HEK293T (cell line): ENCODE measurements around the gene PCNX1.

ENCODE experiments used
- ARNT ChIP-seq: fragments of 450-650 bp; IDR thresholded peaks from 2 replicates; pipeline ENCODE4 v1.6.1; 2017; ENCODE audit warnings: mild to moderate bottlenecking
- BHLHE40 ChIP-seq: fragments of 450-650 bp; IDR thresholded peaks from 2 replicates; pipeline ENCODE4 v1.6.1; 2016; ENCODE audit warnings: mild to moderate bottlenecking, moderate library complexity, borderline replicate concordance
- CTBP1 ChIP-seq: fragments of 450-650 bp; IDR thresholded peaks from 2 replicates; pipeline ENCODE4 v1.6.1; 2016; ENCODE audit warnings: borderline replicate concordance
- ELF4 ChIP-seq: fragments of 450-650 bp; IDR thresholded peaks from 2 replicates; pipeline ENCODE4 v1.6.1; 2017; ENCODE audit warnings: antibody characterized with exemption
- FOXA1 ChIP-seq: fragments of 450-650 bp; IDR thresholded peaks from 2 replicates; pipeline ENCODE4 v1.6.1; 2016; ENCODE audit warnings: mild to moderate bottlenecking
- FOXK2 ChIP-seq: fragments of 450-650 bp; IDR thresholded peaks from 2 replicates; pipeline ENCODE4 v1.6.1; 2016; ENCODE audit warnings: mild to moderate bottlenecking
- FOXM1 ChIP-seq: fragments of 450-650 bp; IDR thresholded peaks from 2 replicates; pipeline ENCODE4 v1.6.1; 2017; ENCODE audit warnings: mild to moderate bottlenecking, borderline replicate concordance
- L3MBTL2 ChIP-seq: fragments of 450-650 bp; conservative IDR thresholded peaks from 2 replicates; pipeline ENCODE4 v1.6.1; 2016; ENCODE audit warnings: mild to moderate bottlenecking
- NFRKB ChIP-seq: fragments of 450-650 bp; IDR thresholded peaks from 2 replicates; pipeline ENCODE4 v1.6.1; 2016; ENCODE audit warnings: mild to moderate bottlenecking, moderate library complexity
- PKNOX1 ChIP-seq: fragments of 450-650 bp; IDR thresholded peaks from 2 replicates; pipeline ENCODE4 v1.6.1; 2016
- SP1 ChIP-seq: fragments of 450-650 bp; IDR thresholded peaks from 2 replicates; pipeline ENCODE4 v1.6.1; 2017
- ZNF384 ChIP-seq: fragments of 450-650 bp; IDR thresholded peaks from 2 replicates; pipeline ENCODE4 v1.6.1; 2016

GRCh38 chr14:70891737-70892136 is 15.5 kb upstream of the PCNX1 start:
- TF ChIP-seq PKNOX1 (no peak), SP1 (no peak), BHLHE40 (no peak), FOXA1 (no peak), ARNT (no peak), FOXK2 (no peak), NFRKB (no peak), CTBP1 (no peak), ELF4 (no peak), FOXM1 (no peak), ZNF384 (no peak), L3MBTL2 (no peak)
